Measurements from ENCODE around the gene NF1. TPM values are rescaled to one million over a fixed set of nuclear protein-coding genes. Genes with fewer than 3 reads are reported as not detected.
"Not testable (repeated sequence)": the region's sequence is repeated elsewhere in the genome, so short reads cannot be mapped to it uniquely, and the experiment has no call there.

NF1 gene
- total RNA-seq, 4 donors from 2014 or later: 40.9 to 64.8 (median 44.5) TPM

DNA sequence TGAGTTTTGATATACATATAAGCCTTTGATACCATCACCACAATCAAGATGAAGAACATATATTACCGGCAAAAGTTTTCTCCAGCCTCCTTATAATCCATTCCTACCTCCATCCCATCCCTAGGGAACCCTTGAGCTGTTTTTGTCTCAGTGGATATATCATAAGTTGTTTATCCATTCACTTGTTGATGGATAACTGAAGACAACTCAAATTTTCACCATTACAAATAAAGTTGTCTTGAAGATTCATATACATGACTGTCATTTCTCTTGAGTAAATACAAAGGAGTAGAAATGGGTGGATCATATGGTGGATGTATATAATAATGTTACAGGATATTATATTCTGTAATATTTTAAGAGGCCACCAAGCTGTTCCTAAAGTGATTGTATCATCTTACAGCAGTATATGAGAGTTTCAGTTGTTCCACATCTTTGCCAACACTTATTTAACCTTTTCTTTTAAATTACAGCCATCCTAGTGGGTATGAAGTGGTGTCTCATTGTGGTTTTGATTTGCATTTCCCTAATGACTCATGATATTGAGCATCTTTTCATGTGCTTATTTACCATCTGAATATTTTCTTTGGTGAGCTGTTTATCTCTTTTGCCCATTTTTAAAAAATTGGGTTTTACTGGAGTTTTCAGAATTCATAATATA, 17.4 kb downstream of the NF1 start:
- Histone ChIP-seq H3K27me3 (no peaks in the 10 kb centered on the region), H3K9me3 (no peaks in the 10 kb centered on the region), H3K4me3 (no peak overlapping the region), H3K27ac (replicated peaks in 1 of 4) (no peak overlapping the region), H3K36me3 (no peaks in the 10 kb centered on the region), H3K4me1 (peaks cover 4 to 11% (median 5%) of the 10 kb centered on the region in 4 donors)
- TF ChIP-seq EP300 (IDR thresholded peaks at IDR 0.05) (no peak), POLR2A (IDR thresholded peaks at IDR 0.05; ENCODE audit: low read depth) (no peak), POLR2AphosphoS5 (IDR thresholded peaks at IDR 0.05) (no peak)
- TF ChIP-seq, protein P1, sequence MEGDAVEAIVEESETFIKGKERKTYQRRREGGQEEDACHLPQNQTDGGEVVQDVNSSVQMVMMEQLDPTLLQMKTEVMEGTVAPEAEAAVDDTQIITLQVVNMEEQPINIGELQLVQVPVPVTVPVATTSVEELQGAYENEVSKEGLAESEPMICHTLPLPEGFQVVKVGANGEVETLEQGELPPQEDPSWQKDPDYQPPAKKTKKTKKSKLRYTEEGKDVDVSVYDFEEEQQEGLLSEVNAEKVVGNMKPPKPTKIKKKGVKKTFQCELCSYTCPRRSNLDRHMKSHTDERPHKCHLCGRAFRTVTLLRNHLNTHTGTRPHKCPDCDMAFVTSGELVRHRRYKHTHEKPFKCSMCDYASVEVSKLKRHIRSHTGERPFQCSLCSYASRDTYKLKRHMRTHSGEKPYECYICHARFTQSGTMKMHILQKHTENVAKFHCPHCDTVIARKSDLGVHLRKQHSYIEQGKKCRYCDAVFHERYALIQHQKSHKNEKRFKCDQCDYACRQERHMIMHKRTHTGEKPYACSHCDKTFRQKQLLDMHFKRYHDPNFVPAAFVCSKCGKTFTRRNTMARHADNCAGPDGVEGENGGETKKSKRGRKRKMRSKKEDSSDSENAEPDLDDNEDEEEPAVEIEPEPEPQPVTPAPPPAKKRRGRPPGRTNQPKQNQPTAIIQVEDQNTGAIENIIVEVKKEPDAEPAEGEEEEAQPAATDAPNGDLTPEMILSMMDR (IDR thresholded peaks at IDR 0.05): no peak
- 100% methylated on average over 1 of the region's 1 CpG for WGBS
- intact Hi-C loops (cut with DNase I): no loop called here
- no peak for DNase-seq (ENCODE audit: extremely low spot score)

DNA sequence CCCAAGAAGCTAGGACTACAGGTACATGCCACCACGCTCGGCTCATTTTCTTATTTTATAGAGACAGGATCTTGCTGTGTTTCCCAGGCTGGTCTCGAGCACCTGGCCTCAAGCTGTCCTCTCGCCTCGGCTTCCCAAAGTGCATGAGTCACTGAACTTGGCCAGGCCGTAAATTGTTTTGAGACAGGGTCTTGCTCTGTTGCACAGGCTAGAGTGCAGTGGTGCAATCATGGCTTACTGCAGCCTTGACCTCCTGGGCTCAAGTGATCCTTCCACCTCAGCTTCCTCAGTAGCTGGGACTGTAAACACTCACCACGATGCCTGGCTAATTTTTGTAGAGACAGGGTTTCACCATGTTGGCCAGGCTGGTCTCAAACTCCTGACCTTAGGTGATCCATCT, 18.6 kb downstream of the NF1 start:
- H3K4me3 ChIP-seq; DNase-seq (ENCODE audit: extremely low spot score); H3K36me3 ChIP-seq; H3K27me3 ChIP-seq; H3K9me3 ChIP-seq; H3K27ac ChIP-seq (replicated peaks in 1 of 4); intact Hi-C loops (cut with DNase I): not testable (repeated sequence)
- peaks cover 4 to 11% (median 5%) of the 10 kb centered on the region in 4 donors for H3K4me1 ChIP-seq
- WGBS: 75% methylated on average over 7 of the region's 7 CpGs

DNA sequence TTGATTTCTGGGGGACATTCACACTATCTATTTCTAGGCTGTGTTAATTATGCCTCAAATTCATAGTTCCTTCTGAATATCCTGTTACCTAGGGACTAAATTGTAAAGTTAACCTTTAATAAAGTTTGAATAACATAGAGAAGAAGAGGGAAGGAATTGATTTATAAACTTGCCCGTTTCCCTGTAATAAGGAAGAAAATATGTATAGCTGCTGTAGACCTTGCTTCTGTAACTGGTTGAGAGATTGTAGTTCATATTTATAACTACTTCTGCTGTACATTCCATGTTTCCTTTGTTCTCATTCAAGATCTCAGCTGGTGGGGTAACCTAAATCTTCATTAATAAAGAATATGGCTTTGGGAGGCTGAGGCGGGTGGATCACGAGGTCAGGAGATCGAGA, 19.2 kb downstream of the NF1 start:
- TF ChIP-seq POLR2A (IDR thresholded peaks at IDR 0.05; ENCODE audit: low read depth) (no peak), EP300 (IDR thresholded peaks at IDR 0.05) (no peak), POLR2AphosphoS5 (IDR thresholded peaks at IDR 0.05) (no peak)
- TF ChIP-seq, protein P1 (IDR thresholded peaks at IDR 0.05): no peak
- H3K9me3 ChIP-seq: no peaks in the 10 kb centered on the region
- H3K4me1 ChIP-seq: peaks cover 4 to 11% (median 5%) of the 10 kb centered on the region in 4 donors
- DNase-seq (ENCODE audit: extremely low spot score): no peak
- H3K27me3 ChIP-seq: no peaks in the 10 kb centered on the region
- no peaks in the 10 kb centered on the region for H3K36me3 ChIP-seq
- WGBS: 93% methylated on average over 4 of the region's 4 CpGs
- intact Hi-C loops (cut with DNase I): no loop called here
- H3K4me3 ChIP-seq: no peak overlapping the region
- no peak overlapping the region for H3K27ac ChIP-seq (replicated peaks in 1 of 4)

DNA sequence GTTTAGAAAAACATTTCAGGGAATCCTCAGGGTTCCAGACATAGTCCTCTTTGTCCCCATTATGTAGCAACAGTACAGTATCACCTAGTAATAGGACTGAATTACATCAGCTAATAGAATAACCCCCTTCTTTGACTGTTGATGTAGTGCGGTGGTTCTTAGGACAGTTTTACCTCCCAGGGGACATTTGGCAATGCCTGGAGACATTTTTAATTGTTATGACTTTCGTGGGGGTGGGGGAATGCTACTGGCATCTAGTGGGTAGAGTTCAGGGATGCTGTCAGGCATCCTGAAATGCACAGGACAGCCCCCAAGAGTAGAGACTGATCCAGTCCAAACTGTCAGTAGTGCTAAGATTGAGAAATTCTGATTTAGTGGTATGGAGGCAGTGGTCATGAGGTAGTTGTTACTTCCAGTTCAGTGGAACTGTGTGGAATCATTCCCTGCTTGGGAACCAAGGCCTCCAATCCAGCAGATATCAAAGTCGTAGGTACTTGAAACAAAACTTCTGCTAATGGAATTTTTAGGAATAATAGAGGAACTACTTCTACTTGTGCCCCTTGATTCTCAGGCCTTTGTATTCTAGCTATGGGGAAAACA, 20.3 kb downstream of the NF1 start:
- H3K4me1 ChIP-seq: peaks cover 2 to 7% (median 4%) of the 10 kb centered on the region in 4 donors
- H3K36me3 ChIP-seq: no peaks in the 10 kb centered on the region
- WGBS: 83% methylated on average over 3 of the region's 3 CpGs
- H3K27me3 ChIP-seq: no peaks in the 10 kb centered on the region
- DNase-seq (ENCODE audit: extremely low spot score): no peak
- no peak overlapping the region for H3K27ac ChIP-seq (replicated peaks in 1 of 4)
- no peak for TF ChIP-seq POLR2AphosphoS5 (IDR thresholded peaks at IDR 0.05)
- TF ChIP-seq EP300 (IDR thresholded peaks at IDR 0.05): no peak
- no peak for TF ChIP-seq POLR2A (IDR thresholded peaks at IDR 0.05; ENCODE audit: low read depth)
- TF ChIP-seq, protein P1 (IDR thresholded peaks at IDR 0.05): no peak
- no peaks in the 10 kb centered on the region for H3K9me3 ChIP-seq
- H3K4me3 ChIP-seq: no peak overlapping the region
- intact Hi-C loops (cut with DNase I): no loop called here

DNA sequence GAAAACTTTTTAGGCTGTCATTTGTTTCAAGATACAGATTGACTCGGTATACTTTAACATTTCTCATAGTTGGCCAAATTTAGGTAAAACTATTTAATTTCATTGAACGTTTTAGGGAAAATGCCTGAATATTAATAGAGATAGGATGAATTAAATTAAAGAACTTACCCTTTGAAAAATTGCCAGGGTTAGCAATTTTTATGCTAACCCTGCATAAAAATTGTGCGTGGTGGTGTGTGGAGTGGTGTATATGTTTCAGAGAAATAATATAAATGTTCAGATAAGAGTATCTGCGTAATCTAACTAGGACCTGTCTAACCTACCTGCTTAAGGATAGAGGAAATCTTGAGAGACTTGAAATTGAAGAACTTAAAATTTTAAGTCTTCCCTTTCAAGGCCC, 21.4 kb downstream of the NF1 start:
- peaks cover 0 to 6% (median 2%) of the 10 kb centered on the region in 4 donors for H3K4me1 ChIP-seq
- DNase-seq (ENCODE audit: extremely low spot score): no peak
- no peaks in the 10 kb centered on the region for H3K9me3 ChIP-seq
- TF ChIP-seq, protein P1 (IDR thresholded peaks at IDR 0.05): no peak
- TF ChIP-seq POLR2AphosphoS5 (IDR thresholded peaks at IDR 0.05) (no peak), EP300 (IDR thresholded peaks at IDR 0.05) (no peak), POLR2A (IDR thresholded peaks at IDR 0.05; ENCODE audit: low read depth) (no peak)
- intact Hi-C loops (cut with DNase I): no loop called here
- WGBS: 91% methylated on average over 4 of the region's 4 CpGs
- H3K36me3 ChIP-seq: no peaks in the 10 kb centered on the region
- no peak overlapping the region for H3K27ac ChIP-seq (replicated peaks in 1 of 4)
- no peak overlapping the region for H3K4me3 ChIP-seq
- no peaks in the 10 kb centered on the region for H3K27me3 ChIP-seq
